Activated CD8-positive, alpha-beta memory T cell treated with anti-CD3 and anti-CD28 coated beads for 24 hours (primary cell): Measurements from ENCODE around the gene GPC6.
"Not testable (repeated sequence)": the region's sequence is repeated elsewhere in the genome, so short reads cannot be mapped to it uniquely, and the experiment has no call there.

Experiments used
- DNase-seq: peaks from one replicate; pipeline ENCODE4 v3.0.0-alpha.2; 2020

GPC6 gene

DNA sequence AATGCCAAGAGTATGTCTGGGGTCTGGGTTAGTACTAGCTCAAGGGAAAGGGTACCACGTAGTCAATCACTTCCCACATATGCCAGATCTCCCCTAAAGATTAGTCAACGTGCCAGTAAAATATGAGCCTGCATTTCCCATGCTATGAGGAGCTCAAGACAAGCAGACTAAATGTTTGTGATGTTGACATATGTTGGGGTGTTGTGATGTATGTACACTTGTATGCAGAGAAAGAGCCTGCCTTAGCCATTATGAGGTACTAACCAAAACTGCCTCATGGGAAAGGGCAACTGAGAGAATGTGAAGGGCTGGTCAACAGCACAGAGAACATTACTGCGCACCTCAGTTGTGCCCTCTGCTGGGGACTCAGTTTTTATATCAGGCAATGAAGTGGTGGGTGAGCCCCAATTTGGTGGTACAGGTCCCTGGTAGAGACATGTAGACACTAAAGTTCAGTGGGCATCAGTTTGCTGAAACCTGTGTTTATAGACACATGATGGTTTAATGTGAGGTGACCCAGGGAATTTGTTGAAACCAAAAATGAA is 965.9 kb downstream of the GPC6 start:
- no peak for DNase-seq

GRCh38 chr13:94195715-94196114 is 969.1 kb downstream of the GPC6 start:
- no peak for DNase-seq

GRCh38 chr13:94196413-94196812 is 969.8 kb downstream of the GPC6 start:
- DNase-seq: no peak

DNA sequence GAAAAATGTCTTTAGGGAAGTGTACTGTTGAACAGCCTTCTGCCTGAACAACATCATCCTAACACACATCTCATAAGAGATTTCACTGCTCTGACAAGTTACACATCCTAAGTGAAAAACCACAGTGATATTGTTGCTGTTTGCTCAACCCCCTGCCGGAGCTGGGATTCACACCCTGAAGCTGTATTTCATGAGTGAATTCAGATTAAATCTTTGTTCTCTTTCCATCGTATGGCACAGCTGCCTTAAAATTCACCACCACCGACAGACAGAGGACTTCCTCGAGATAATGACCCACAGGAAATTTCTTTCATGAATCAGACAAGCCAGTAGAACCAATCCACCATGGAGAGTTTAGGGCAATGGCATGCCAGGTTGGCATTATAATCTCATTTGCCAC is 972.1 kb downstream of the GPC6 start:
- DNase-seq: no peak

DNA sequence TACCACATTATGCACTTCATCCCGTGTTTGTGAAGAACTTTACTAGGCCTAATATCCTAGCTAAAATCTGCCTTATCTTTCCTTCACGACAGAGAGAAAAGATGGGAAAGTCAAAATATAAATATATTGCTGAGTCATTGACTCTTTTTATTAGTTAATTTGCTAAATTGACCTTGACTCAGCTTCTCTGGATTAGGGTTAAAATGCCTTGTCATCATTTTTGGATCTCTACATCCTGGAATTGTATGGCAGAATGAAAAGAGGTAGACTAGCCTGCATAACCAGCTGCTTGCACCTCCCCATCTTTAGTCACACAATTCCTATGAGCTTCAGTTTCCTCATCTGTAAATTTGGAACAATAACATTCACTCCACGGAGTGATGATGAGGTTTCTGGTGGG is 972.5 kb downstream of the GPC6 start:
- no peak for DNase-seq

DNA sequence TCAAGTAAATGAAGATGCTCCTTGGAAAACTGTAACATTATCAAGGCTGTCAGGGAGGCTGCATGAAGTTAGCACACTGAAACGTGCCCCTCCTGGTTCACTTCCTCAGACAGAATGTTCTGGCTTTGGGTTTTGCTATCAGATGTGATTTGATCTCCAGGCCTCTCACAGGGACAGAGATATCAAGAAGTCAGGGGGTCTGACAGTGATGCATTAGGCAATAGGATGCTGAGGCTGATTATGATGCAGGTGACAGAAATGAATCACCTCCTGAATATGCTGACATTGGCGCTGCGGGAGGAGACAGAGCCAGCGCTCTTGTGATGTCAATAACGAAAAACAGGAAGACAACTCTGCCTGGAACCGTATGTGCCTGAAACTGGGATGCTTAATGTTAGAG is 974.4 kb downstream of the GPC6 start:
- no peak for DNase-seq

DNA sequence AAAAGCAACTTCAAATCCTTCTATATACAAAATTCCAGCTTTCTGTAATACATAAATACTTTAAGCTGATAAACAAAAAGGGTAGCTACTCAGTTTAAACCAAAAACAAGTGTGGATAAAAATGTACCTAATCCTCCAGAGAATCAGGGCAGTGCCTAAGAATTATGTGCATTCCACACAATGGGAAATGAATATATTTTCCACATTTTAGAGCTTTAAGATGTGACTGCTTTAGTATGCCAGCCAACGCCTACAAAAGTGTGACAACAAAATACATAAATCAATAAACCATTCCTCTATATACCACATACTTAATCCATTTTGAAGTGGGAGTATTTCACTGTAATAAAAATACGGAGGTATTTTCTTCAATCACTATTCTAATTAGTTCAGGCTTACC is 977.6 kb downstream of the GPC6 start:
- DNase-seq: no peak

DNA sequence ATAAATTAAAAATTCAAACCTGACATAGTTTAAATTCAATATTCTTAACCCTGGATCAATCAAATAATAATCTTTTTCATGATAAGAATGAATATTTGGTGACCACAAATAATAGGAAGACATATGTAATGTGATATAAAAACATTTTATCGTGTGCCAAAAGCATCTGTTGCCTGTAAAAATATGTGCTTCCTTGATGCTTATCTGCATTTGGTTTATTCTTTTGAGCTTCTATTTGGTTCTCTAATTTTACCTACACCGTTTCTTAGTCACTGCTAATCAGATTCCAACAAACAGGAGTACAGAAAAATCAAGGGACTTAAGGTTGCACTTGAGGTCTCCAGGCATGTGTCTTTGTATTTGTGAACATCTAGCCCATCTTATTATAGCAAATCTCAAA is 978.3 kb downstream of the GPC6 start:
- DNase-seq: no peak

DNA sequence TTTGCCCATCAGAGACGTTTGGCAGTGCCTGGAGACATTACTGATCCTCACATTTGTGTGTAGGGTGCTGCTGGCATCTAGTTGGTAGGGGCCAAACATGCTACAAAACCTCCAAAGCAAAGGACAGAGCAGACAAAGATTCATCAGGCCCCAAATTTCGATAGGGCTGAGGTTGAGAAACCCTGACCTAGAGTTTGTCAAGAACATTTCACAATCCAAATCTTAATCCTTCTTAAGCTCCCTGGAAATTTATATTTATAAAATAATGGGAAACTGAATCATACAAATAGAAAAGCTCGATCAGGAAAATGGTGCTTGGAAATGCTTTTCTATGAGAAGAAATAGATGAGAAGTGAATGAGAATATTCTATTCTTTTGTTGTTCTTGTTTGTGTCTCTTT is 979.3 kb downstream of the GPC6 start:
- DNase-seq: no peak

DNA sequence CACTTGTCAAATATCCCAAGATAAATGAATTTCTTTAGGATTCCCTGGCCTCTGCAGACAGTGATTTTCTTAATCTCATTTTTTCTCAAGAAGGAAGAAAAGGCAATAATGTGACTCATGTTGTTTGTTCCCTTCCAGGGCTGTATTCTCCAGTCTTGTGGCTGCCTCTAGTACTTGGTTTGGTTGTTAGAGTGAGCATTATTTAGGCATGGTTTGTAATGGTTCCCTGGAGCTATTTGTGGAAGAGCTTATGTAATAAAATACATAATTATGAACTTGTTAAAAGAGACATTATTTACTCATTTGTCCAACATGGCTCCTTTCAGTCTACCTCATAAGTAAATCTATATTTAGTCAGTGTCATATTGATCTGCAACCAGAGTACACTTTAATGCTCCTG is 982.5 kb downstream of the GPC6 start:
- no peak for DNase-seq

DNA sequence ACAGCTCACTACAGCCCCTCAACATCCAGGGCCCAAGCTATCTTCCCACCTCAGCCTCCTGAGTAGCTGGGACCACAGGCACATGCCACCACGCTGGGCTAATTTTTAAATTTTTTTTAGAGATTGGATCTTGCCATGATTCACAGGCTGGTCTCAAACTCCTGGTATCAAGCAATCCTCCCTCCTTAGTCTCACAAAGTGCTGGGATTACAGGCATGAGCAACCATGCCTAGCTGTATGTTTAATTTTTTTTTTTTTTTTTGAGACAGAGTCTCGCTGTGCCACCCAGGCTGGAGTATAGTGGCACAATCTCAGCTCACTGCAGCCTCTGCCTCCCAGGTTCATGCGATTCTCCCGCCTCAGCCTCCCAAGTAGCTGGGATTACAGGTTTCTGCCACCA is 983.3 kb downstream of the GPC6 start:
- DNase-seq: not testable (repeated sequence)

- no peak for DNase-seq
These were observed 984.2 kb downstream of the GPC6 start for GRCh38 chr13:94210816-94211215.

- no peak for DNase-seq
These were observed 985.6 kb downstream of the GPC6 start for GRCh38 chr13:94212196-94212595.

DNA sequence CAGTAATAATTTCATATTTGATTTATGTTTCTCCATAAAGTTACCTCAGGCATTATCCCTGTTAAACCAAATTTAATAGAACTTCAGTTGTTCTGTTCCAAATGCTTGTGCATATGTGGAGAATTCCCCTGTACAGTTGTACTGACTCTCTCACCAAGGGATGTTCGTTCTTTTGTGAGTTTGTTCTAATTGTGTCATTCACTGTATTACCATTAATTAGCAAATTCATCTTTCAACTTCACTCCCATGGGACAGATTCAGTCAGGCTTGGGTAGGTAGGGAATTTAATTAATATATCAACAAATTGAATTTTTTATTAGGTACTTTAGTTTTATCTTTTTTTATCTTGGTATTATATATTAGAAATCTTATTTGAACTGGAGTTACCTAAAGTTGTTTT is 987.5 kb downstream of the GPC6 start:
- DNase-seq: no peak

GRCh38 chr13:94214975-94215374 is 988.4 kb downstream of the GPC6 start:
- no peak for DNase-seq

GRCh38 chr13:94216476-94216875 is 989.9 kb downstream of the GPC6 start:
- no peak for DNase-seq

DNA sequence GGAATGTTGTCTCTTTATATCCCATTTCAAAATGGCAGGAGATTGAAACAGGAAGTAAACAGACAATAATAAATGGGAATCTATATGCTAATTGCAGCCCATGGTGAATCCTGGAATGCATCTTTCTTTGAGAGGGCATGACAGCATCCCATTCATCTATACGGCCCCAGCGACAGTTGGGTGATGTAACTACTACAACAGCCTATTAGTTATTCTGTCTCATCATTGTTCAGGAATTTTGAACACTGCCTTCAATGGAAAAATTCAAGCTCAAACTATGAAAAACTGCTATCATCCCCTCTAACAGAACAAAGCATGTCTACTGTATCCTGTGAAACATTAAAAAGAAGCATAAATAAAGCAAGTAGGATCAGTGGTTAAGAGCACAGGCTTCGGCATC is 990.8 kb downstream of the GPC6 start:
- no peak for DNase-seq

DNA sequence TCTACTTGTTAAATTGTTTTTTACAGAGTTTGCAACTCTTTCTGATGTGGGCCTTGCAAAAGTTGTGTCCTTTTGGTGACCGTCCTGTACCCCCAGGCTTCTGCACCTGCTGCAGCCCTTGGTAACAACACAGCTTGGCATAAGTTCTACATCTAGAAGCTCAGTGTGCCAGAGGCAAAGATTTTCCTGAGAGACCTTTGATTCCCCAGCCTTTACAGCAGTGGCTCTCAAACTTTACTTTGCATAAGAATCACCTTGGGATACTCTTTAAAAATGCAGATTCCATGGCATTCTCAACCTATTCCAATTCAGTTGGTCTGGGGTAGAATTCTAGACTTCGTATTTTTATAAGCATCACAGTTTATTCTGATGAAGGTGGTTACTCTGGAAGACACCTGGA is 991.9 kb downstream of the GPC6 start:
- DNase-seq: no peak

DNA sequence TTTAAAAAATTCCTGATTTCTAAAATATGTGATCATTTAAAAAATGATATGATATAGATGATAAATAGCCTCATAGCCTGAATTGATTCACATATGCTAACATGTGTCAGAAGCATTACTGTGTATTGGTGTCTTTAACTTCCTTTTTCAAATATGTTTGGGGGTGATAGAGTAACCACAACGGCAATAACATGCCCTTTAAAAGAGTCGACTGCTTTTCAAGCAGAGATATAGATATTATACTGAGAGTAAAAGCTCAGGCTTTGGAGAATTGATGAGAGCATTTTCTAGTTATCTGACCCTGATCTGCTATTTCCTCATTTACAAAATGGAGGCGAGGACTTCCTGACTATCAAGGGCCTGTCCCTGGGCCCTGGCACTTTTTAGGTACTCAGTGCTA is 992.3 kb downstream of the GPC6 start:
- no peak for DNase-seq

DNA sequence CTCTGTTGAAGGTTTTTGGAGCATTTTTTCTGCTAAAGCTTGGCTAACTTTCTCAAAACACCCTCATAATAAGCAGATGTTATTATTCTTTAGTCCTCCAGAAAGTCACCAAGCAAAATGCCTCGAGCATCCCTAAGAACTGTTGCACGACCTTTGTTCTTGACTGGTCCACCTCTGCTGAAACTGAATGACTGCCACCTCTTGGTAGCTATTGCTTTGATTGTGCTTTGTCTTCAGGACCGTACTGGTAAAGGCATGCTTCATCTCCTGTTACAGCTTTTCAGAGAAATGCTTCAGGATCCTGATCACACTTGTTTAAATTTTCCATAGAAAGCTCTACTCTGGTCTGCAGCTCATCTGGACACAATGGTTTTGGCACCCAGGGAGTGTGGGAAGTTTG is 998.1 kb downstream of the GPC6 start:
- no peak for DNase-seq

GRCh38 chr13:94227255-94227879 is 1000.8 kb downstream of the GPC6 start:
- no peak for DNase-seq

- no peak for DNase-seq
These were observed 1002.2 kb downstream of the GPC6 start for GRCh38 chr13:94228763-94229162.

GRCh38 chr13:94232161-94232950 is 1005.7 kb downstream of the GPC6 start:
- DNase-seq: no peak

DNA sequence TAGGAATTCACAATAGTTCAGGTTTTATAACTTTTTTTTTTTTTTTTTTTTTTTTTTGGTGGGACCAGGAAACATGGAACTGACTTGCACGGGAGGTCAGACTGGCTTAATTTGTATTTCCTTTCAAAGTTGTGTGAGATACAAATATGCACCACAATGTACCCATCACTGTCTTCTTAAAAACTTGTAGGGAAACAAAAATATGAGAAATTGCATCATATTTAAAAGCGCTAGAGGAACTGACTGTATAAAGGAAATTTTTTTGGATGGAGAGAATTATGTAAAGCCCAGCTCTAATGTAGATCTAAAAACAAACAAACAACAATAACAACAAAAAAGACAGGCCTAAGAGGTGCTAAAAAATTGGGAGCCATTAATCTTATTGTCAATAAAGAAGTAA is 1006.3 kb downstream of the GPC6 start:
- DNase-seq: no peak

GRCh38 chr13:94233401-94233800 is 1006.8 kb downstream of the GPC6 start:
- no peak for DNase-seq
